ENCODE measurements around the gene SNX4.

The SNX4 gene

GRCh38 chr3:125440559-125440955, 79.4 kb downstream of the SNX4 start:
- no peak for TF ChIP-seq CTCF (conservative IDR thresholded peaks at IDR 0.05; ENCODE audit: control insufficient read depth, insufficient read depth, low read depth, low read length)
- H3K4me3 ChIP-seq (ENCODE audit: control insufficient read depth, low read depth, low read length) = no peak overlapping the region
- no peak for DNase-seq (ENCODE audit: low read depth)

GRCh38 chr3:125437631-125438435, 82.2 kb downstream of the SNX4 start:
- H3K4me3 ChIP-seq (ENCODE audit: control insufficient read depth, low read depth, low read length) = no peak overlapping the region
- DNase-seq (ENCODE audit: low read depth) = peak; percentile 56
- TF ChIP-seq CTCF (conservative IDR thresholded peaks at IDR 0.05; ENCODE audit: control insufficient read depth, insufficient read depth, low read depth, low read length) = peak; percentile 98

GRCh38 chr3:125436921-125437320, 83.1 kb downstream of the SNX4 start:
- no peak for TF ChIP-seq CTCF (conservative IDR thresholded peaks at IDR 0.05; ENCODE audit: control insufficient read depth, insufficient read depth, low read depth, low read length)
- no peak for DNase-seq (ENCODE audit: low read depth)
- H3K4me3 ChIP-seq (ENCODE audit: control insufficient read depth, low read depth, low read length) = no peak overlapping the region

- TF ChIP-seq CTCF (conservative IDR thresholded peaks at IDR 0.05; ENCODE audit: control insufficient read depth, insufficient read depth, low read depth, low read length) = no peak
- no peak for DNase-seq (ENCODE audit: low read depth)
- no peak overlapping the region for H3K4me3 ChIP-seq (ENCODE audit: control insufficient read depth, low read depth, low read length)
These were observed 84.8 kb downstream of the SNX4 start for GRCh38 chr3:125435231-125435630.

- no peak for DNase-seq (ENCODE audit: low read depth)
- no peak for TF ChIP-seq CTCF (conservative IDR thresholded peaks at IDR 0.05; ENCODE audit: control insufficient read depth, insufficient read depth, low read depth, low read length)
- no peak overlapping the region for H3K4me3 ChIP-seq (ENCODE audit: control insufficient read depth, low read depth, low read length)
These were observed 85.4 kb downstream of the SNX4 start for GRCh38 chr3:125434582-125435011.

- no peak for DNase-seq (ENCODE audit: low read depth)
- H3K4me3 ChIP-seq (ENCODE audit: control insufficient read depth, low read depth, low read length) = no peak overlapping the region
- no peak for TF ChIP-seq CTCF (conservative IDR thresholded peaks at IDR 0.05; ENCODE audit: control insufficient read depth, insufficient read depth, low read depth, low read length)
These were observed 86.4 kb downstream of the SNX4 start for GRCh38 chr3:125433611-125434041.
